Naive thymus-derived CD4-positive, alpha-beta T cell (primary cell): ENCODE measurements around the gene ANK3. TPM values are rescaled to one million over a fixed set of nuclear protein-coding genes. Genes with fewer than 3 reads are reported as not detected.

ENCODE experiments used
- ATAC-seq: fragments of 150-1000 bp; cut with Tn5 transposase; 2 replicates; pipeline ENCODE4 v1.10.0; 2021; ENCODE audit warnings: mild to moderate bottlenecking, moderate library complexity
- CTCF ChIA-PET: fragments of 350-600 bp; sonication (Branson Sonifier 250); formaldehyde crosslinking; loops from one replicate; lab custom pipeline; 2021; ENCODE audit warnings: antibody characterized with exemption; lab: Charles Lee
- POLR2A ChIA-PET: fragments of 350-600 bp; sonication (Branson Sonifier 250); formaldehyde crosslinking; loops from one replicate; lab custom pipeline; 2021; ENCODE audit warnings: antibody characterized with exemption, inconsistent platforms; lab: Charles Lee
- DNase-seq, 9 donors: peaks; one replicate each; pipeline versions ENCODE4 v3.0.0 to v3.0.0-alpha.2; 2020 to 2022; ENCODE audit warnings: mixed read lengths in 1 of 9
- H3K27ac ChIP-seq: one replicate; pipeline ENCODE4 v1.7.0; 2013; ENCODE audit warnings: mild to moderate bottlenecking, low read depth, low read length, moderate library complexity
- H3K27me3 ChIP-seq, 2 donors: one replicate each; pipeline ENCODE4 v1.7.0; 2013; ENCODE audit warnings: low read length in 2 of 2, mild to moderate bottlenecking in 2 of 2, moderate library complexity in 2 of 2; ENCODE audit not compliant: control insufficient read depth in 2 of 2, insufficient read depth in 2 of 2
- H3K36me3 ChIP-seq, 3 experiments: 1 replicate in 2 of 3; 2 replicates in 1 of 3; pipeline ENCODE4 v1.7.0; 2013; ENCODE audit warnings: low read length in 3 of 3, mild to moderate bottlenecking in 3 of 3, moderate library complexity in 1 of 3; ENCODE audit not compliant: insufficient read depth in 3 of 3, control insufficient read depth in 2 of 3
- H3K4me1 ChIP-seq, 2 donors: one replicate each; pipeline ENCODE4 v1.7.0; 2013; ENCODE audit warnings: low read length in 2 of 2, mild to moderate bottlenecking in 2 of 2, moderate library complexity in 1 of 2; ENCODE audit not compliant: control insufficient read depth in 2 of 2, insufficient read depth in 2 of 2
- H3K4me3 ChIP-seq: 2 replicates; pipeline ENCODE4 v1.7.0; 2013; ENCODE audit warnings: mild to moderate bottlenecking, low read length
- H3K9me3 ChIP-seq, 3 experiments: 1 replicate in 2 of 3; 2 replicates in 1 of 3; pipeline ENCODE4 v1.7.0; 2013; ENCODE audit warnings: low read length in 3 of 3; ENCODE audit not compliant: control insufficient read depth in 2 of 3
- H3K27ac Mint-ChIP-seq, 9 donors: one replicate each; pipeline ENCODE4 v1.8.0; 2020 to 2022; ENCODE audit warnings: mixed read lengths in 9 of 9, mild to moderate bottlenecking in 8 of 9, moderate library complexity in 5 of 9, inconsistent platforms in 2 of 9
- H3K27me3 Mint-ChIP-seq, 5 donors: one replicate each; pipeline ENCODE4 v1.8.0; 2021 to 2022; ENCODE audit warnings: mixed read lengths in 5 of 5, mild to moderate bottlenecking in 1 of 5
- H3K36me3 Mint-ChIP-seq, 5 donors: one replicate each; pipeline ENCODE4 v1.8.0; 2020 to 2022; ENCODE audit warnings: mixed read lengths in 5 of 5, mild to moderate bottlenecking in 3 of 5, inconsistent platforms in 1 of 5
- H3K4me1 Mint-ChIP-seq, 7 donors: one replicate each; pipeline ENCODE4 v1.8.0; 2020 to 2022; ENCODE audit warnings: mixed read lengths in 7 of 7, mild to moderate bottlenecking in 3 of 7, inconsistent platforms in 1 of 7
- H3K4me3 Mint-ChIP-seq, 10 donors: one replicate each; pipeline ENCODE4 v1.8.0; 2020 to 2022; ENCODE audit warnings: mild to moderate bottlenecking in 10 of 10, mixed read lengths in 10 of 10, moderate library complexity in 6 of 10, inconsistent platforms in 2 of 10
- H3K9me3 Mint-ChIP-seq, 11 donors: one replicate each; pipeline ENCODE4 v1.8.0; 2020 to 2022; ENCODE audit warnings: mixed read lengths in 11 of 11, mild to moderate bottlenecking in 4 of 11, inconsistent platforms in 1 of 11, moderate library complexity in 1 of 11
- intact Hi-C, 2 donors: fragments of 100-400 bp; cut with micrococcal nuclease; formaldehyde crosslinking; loops; one replicate each; pipeline ENCODE4 v1.15.1; 2023
- polyA plus RNA-seq, 2 donors: library from polyadenylated mRNA; unstranded; fragments of 300-500 nt; fragmentation: Illumina TruSeq; gene quantifications; one replicate each; pipeline ENCODE4 v1.2.3, GENCODE V29; 2021
- total RNA-seq, 6 experiments: library from RNA in 5 of 6; stranded (reverse) in 5 of 6; gene quantifications; 1 replicate in 5 of 6; 2 replicates in 1 of 6; pipeline ENCODE4 v1.2.3 and lab custom pipeline; 2021 to 2026

The ANK3 gene
- total and polyA plus RNA-seq, 7 experiments from 2014 or later = 23.9 to 72.9 (median 61.4) TPM

DNA sequence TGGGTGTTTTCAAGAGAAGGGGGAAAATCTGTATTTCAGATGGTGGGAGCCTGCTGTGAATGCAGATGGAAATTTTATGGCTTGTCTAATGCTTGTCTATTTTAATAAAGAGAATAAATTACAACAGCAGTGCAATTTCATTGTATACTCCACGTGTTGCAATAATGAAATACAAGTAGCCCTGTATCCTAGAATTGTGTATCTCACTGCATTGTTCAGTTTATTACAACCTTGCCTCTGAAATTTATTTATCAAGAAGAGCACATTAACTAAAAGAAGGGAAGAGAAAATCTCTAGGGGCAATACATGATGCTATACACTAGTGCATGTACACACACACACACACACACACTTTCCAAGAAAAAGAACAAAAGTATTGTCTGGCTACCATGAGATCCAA lies 21.8 kb downstream of the ANK3 start:
- H3K4me3 Mint-ChIP-seq = no peak overlapping the region
- CTCF ChIA-PET = no interaction called here
- intact Hi-C loops = no loop called here
- peaks cover 0 to 11% (median 0%) of the 10 kb centered on the region in 5 donors for H3K36me3 Mint-ChIP-seq
- no peaks in the 10 kb centered on the region for H3K9me3 Mint-ChIP-seq
- Histone ChIP-seq H3K27ac (no peak overlapping the region), H3K36me3 (no peaks in the 10 kb centered on the region), H3K27me3 (no peaks in the 10 kb centered on the region), H3K4me1 (no peaks in the 10 kb centered on the region), H3K4me3 (no peak overlapping the region), H3K9me3 (no peaks in the 10 kb centered on the region)
- no peak for ATAC-seq
- no peak overlapping the region for H3K27ac Mint-ChIP-seq
- no peaks in the 10 kb centered on the region for H3K27me3 Mint-ChIP-seq
- DNase-seq = no peak
- H3K4me1 Mint-ChIP-seq = peaks cover 0 to 27% (median 9%) of the 10 kb centered on the region in 7 donors
- POLR2A ChIA-PET = no interaction called here

DNA sequence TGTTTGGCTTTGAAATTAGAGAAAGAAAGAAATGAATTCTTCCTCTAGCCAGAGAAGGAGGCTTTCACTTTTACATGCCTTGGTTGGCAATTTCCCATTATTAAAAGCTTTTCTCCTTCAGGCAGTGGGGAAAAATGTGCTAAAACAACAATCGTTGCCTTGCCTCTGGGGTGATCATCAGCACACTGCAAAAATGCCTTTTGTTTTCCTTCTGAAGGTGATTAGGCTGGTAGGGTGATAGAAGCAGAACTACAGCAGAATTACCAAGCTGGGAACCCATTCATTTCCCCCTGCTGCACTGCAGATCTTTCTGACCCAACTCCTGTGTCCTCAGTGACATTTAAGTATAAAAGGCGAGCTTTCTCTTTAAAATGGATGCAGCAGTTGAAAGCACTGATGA lies 22.2 kb downstream of the ANK3 start:
- Mint-ChIP-seq H3K9me3 (no peaks in the 10 kb centered on the region), H3K4me1 (peaks cover 0 to 26% (median 7%) of the 10 kb centered on the region in 7 donors), H3K27ac (no peak overlapping the region), H3K27me3 (no peaks in the 10 kb centered on the region), H3K4me3 (no peak overlapping the region), H3K36me3 (peaks cover 0 to 12% (median 0%) of the 10 kb centered on the region in 5 donors)
- Histone ChIP-seq H3K27ac (no peak overlapping the region), H3K27me3 (no peaks in the 10 kb centered on the region), H3K4me1 (no peaks in the 10 kb centered on the region), H3K4me3 (no peak overlapping the region), H3K36me3 (no peaks in the 10 kb centered on the region), H3K9me3 (no peaks in the 10 kb centered on the region)
- intact Hi-C loops = no loop called here
- DNase-seq (no peak), ATAC-seq (no peak)
- ChIA-PET POLR2A (no interaction called here), CTCF (no interaction called here)

DNA sequence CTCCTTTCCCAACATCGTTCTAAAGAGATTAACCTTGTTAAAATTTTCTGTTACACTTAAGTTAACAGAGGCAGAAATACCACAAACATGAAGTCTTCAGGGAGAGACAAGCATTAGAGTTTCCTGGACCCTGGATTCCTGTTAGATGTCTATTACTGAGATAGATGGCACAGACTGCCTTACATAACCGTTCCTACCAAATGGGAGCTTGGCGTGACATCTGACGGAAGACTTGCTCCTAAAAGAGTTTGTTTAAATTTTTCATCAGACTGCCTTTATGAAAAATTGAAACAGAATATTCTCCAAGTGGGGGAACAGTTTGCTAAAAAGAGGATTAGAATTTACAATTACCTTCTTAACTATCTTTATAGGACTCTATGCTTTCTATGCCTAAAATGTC lies 22.7 kb downstream of the ANK3 start:
- CTCF ChIA-PET = no interaction called here
- Histone ChIP-seq H3K4me1 (no peaks in the 10 kb centered on the region), H3K27ac (no peak overlapping the region), H3K4me3 (no peak overlapping the region), H3K27me3 (no peaks in the 10 kb centered on the region), H3K9me3 (no peaks in the 10 kb centered on the region), H3K36me3 (no peaks in the 10 kb centered on the region)
- Mint-ChIP-seq H3K27me3 (no peaks in the 10 kb centered on the region), H3K4me3 (no peak overlapping the region), H3K4me1 (peaks cover 0 to 22% (median 7%) of the 10 kb centered on the region in 7 donors), H3K9me3 (no peaks in the 10 kb centered on the region), H3K36me3 (peaks cover 0 to 16% (median 0%) of the 10 kb centered on the region in 5 donors), H3K27ac (no peak overlapping the region)
- POLR2A ChIA-PET = no interaction called here
- DNase-seq (no peak), ATAC-seq (no peak)
- intact Hi-C loops = no loop called here

DNA sequence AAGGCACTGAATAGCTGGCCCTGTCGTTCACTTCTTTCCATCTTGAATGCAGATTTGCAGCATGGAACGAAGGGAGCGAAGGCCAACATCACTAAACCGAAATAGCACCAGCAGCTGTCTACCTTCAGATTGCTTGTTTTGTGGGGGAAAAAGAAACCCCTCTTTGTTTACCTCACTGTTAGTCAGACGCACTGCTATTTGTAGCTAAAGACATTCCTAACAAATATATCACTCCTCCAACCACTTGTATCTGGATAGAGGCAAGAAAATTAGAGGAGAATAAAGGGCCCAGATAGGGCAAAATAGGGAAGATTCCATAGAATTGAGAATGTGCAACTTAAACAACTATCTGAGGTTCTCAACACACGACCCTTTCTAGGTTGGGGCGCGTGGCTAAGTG lies 26.5 kb downstream of the ANK3 start:
- Histone ChIP-seq H3K4me1 (no peaks in the 10 kb centered on the region), H3K27me3 (no peaks in the 10 kb centered on the region), H3K4me3 (no peak overlapping the region), H3K9me3 (no peaks in the 10 kb centered on the region), H3K27ac (no peak overlapping the region), H3K36me3 (no peaks in the 10 kb centered on the region)
- H3K4me3 Mint-ChIP-seq = no peak overlapping the region
- ChIA-PET POLR2A (no interaction called here), CTCF (interaction anchor here (0.6 kb wide), 1 partner anchor 9 kb away, joined by 3 read pairs; no protein-coding TSS in a partner anchor)
- DNase-seq = no peak
- peaks cover 0 to 23% (median 5%) of the 10 kb centered on the region in 5 donors for H3K36me3 Mint-ChIP-seq
- peaks cover 0 to 13% (median 5%) of the 10 kb centered on the region in 7 donors for H3K4me1 Mint-ChIP-seq
- no peak for ATAC-seq
- H3K9me3 Mint-ChIP-seq = no peaks in the 10 kb centered on the region
- intact Hi-C loops = no loop called here
- no peak overlapping the region for H3K27ac Mint-ChIP-seq
- no peaks in the 10 kb centered on the region for H3K27me3 Mint-ChIP-seq

DNA sequence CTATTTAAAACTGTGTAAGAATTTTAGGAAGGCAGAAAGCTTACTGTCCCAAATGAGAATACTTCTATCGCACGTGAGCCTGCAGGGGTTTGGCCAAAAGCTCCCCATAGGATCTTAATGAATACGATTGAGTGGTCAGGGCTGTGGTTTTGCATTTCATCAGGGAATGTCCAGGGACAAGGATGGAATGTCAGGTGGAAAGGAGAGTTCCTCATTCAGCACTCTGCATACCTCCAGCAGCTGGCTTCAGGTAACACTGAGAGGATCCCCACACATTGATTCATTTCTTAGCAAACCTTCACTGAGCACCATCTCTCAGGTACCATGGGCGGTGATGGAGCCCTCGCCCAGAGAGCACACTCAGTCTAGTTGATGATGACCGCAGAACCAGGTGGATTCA lies 27.2 kb downstream of the ANK3 start:
- ChIA-PET CTCF (no interaction called here), POLR2A (no interaction called here)
- no peaks in the 10 kb centered on the region for H3K4me1 ChIP-seq
- Mint-ChIP-seq H3K27me3 (no peaks in the 10 kb centered on the region), H3K4me3 (no peak overlapping the region), H3K27ac (no peak overlapping the region), H3K9me3 (no peaks in the 10 kb centered on the region), H3K4me1 (peaks cover 0 to 8% (median 2%) of the 10 kb centered on the region in 7 donors), H3K36me3 (peaks cover 0 to 19% (median 5%) of the 10 kb centered on the region in 5 donors)
- no peaks in the 10 kb centered on the region for H3K27me3 ChIP-seq
- no peak for DNase-seq
- no peaks in the 10 kb centered on the region for H3K9me3 ChIP-seq
- H3K4me3 ChIP-seq = no peak overlapping the region
- H3K36me3 ChIP-seq = no peaks in the 10 kb centered on the region
- intact Hi-C loops = no loop called here
- H3K27ac ChIP-seq = no peak overlapping the region
- ATAC-seq = no peak

DNA sequence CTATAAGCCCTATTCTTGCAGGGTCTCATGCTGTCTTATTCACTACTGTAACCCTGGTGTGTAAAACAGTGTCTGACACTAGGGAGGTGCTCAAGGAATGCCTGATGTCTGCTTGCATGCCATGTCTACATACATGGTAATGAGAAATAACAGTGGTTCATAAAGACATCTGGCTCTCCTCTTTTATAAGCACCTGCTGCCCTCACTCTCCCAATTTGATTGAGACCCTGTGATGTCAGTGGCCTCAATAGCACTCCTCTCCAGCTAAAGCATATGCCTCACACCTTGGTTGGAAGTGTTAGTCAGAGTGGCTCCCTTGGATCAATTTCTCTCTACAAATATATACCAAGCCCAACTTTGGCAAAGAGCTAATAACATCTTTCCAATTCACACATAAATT lies 30.6 kb downstream of the ANK3 start:
- CTCF ChIA-PET = no interaction called here
- Mint-ChIP-seq H3K9me3 (no peaks in the 10 kb centered on the region), H3K27me3 (no peaks in the 10 kb centered on the region), H3K36me3 (peaks cover 0 to 23% (median 5%) of the 10 kb centered on the region in 5 donors), H3K27ac (no peak overlapping the region), H3K4me1 (peaks cover 0 to 15% (median 2%) of the 10 kb centered on the region in 7 donors), H3K4me3 (no peak overlapping the region)
- POLR2A ChIA-PET = no interaction called here
- intact Hi-C loops = no loop called here
- H3K27me3 ChIP-seq = no peaks in the 10 kb centered on the region
- ATAC-seq (no peak), DNase-seq (no peak)
- no peak overlapping the region for H3K4me3 ChIP-seq
- no peaks in the 10 kb centered on the region for H3K4me1 ChIP-seq
- H3K27ac ChIP-seq = no peak overlapping the region
- H3K9me3 ChIP-seq = no peaks in the 10 kb centered on the region
- H3K36me3 ChIP-seq = no peaks in the 10 kb centered on the region

DNA sequence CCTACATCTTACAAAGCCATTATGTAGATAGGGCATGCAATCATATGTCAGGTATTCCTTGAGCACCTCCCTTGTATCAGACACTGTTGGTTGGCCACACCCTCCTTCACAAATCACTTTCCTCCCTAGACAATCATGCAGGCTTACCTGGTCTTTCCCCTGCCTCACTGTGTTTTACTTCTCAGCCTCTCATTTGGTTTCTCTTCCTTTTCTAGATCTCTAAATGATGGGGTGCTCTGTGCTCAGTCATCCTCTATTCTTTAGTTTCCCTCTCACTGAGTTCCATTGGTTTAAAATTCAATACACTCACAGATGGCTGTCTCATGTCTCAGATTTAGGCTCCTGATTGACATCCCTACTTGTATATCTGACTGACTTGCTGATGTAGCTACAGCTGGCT lies 31.4 kb downstream of the ANK3 start:
- Mint-ChIP-seq H3K9me3 (no peaks in the 10 kb centered on the region), H3K4me3 (no peak overlapping the region), H3K27ac (no peak overlapping the region), H3K4me1 (peaks cover 0 to 23% (median 7%) of the 10 kb centered on the region in 7 donors), H3K36me3 (peaks cover 0 to 20% (median 5%) of the 10 kb centered on the region in 5 donors), H3K27me3 (no peaks in the 10 kb centered on the region)
- H3K36me3 ChIP-seq = no peaks in the 10 kb centered on the region
- ATAC-seq (no peak), DNase-seq (no peak)
- H3K27me3 ChIP-seq = no peaks in the 10 kb centered on the region
- no peak overlapping the region for H3K27ac ChIP-seq
- POLR2A ChIA-PET = no interaction called here
- H3K4me3 ChIP-seq = no peak overlapping the region
- no peaks in the 10 kb centered on the region for H3K4me1 ChIP-seq
- intact Hi-C loops = no loop called here
- H3K9me3 ChIP-seq = no peaks in the 10 kb centered on the region
- CTCF ChIA-PET = no interaction called here
